WERI-Rb-1 (cell line): ENCODE results near the gene LCE2D.
A peak's percentile ranks its signal among the peaks of the same experiment; 100 is the strongest.

ENCODE experiments used
- DNase-seq: peaks from one replicate; pipeline ENCODE4 v3.0.0-alpha.2; 2020
- H3K27ac ChIP-seq: fragments of 250-450 bp; sonication (Bioruptor Pico); 2 replicates; pipeline ENCODE4 v1.5.1; 2020; ENCODE audit warnings: mild to moderate bottlenecking, moderate library complexity
- H3K27me3 ChIP-seq: fragments of 250-450 bp; sonication (Bioruptor Pico); 2 replicates; pipeline ENCODE4 v1.5.1; 2021; ENCODE audit warnings: mild to moderate bottlenecking, low read depth, moderate library complexity; ENCODE audit not compliant: insufficient read depth, severe bottlenecking
- H3K36me3 ChIP-seq: fragments of 250-450 bp; sonication (Bioruptor Pico); 2 replicates; pipeline ENCODE4 v1.5.1; 2020; ENCODE audit warnings: mild to moderate bottlenecking, moderate library complexity
- H3K4me3 ChIP-seq: 2 replicates; pipeline ENCODE4 v1.5.1; 2011; ENCODE audit warnings: low read depth, mild to moderate bottlenecking, control low read depth, low read length
- H3K9me3 ChIP-seq: fragments of 250-450 bp; sonication (Bioruptor Pico); 2 replicates; pipeline ENCODE4 v1.5.1; 2021; ENCODE audit warnings: mild to moderate bottlenecking, moderate library complexity; ENCODE audit not compliant: severe bottlenecking
- CTCF ChIP-seq: IDR thresholded peaks from 2 replicates; pipeline ENCODE4 v1.5.1; 2011; ENCODE audit warnings: low read depth, mild to moderate bottlenecking, control low read depth, inconsistent platforms, low read length

The LCE2D gene

GRCh38 chr1:152663098-152663497, at the start of gene LCE2D:
Gene LCE2D (plus strand): TSS chr1:152663380. CDS start chr1:152664106, 726 bp downstream.
- Histone ChIP-seq H3K9me3 (peaks cover 6% of the 10 kb centered on the region), H3K27me3 (peaks cover 94% of the 10 kb centered on the region), H3K27ac (no peak within 1 kb of the TSS), H3K36me3 (no peaks in the 10 kb centered on the region), H3K4me3 (no peak within 1 kb of the TSS)
- DNase-seq: no peak
- no peak for TF ChIP-seq CTCF

GRCh38 chr1:152613511-152613910, 49.7 kb upstream of the LCE2D start, which contains the start of gene LCE3B:
Gene LCE3B (plus strand): TSS chr1:152613811. CDS start chr1:152613811, 0 bp downstream.
- Histone ChIP-seq H3K36me3 (no peaks in the 10 kb centered on the region), H3K27me3 (no peaks in the 10 kb centered on the region), H3K27ac (no peak within 1 kb of the TSS), H3K9me3 (peaks cover 9% of the 10 kb centered on the region), H3K4me3 (no peak within 1 kb of the TSS)
- TF ChIP-seq CTCF: no peak
- DNase-seq: no peak

- no peak overlapping the region for H3K4me3 ChIP-seq
- DNase-seq: no peak
- H3K27ac ChIP-seq: no peak overlapping the region
- H3K27me3 ChIP-seq: peaks cover 78% of the 10 kb centered on the region
- TF ChIP-seq CTCF: no peak
- H3K36me3 ChIP-seq: no peaks in the 10 kb centered on the region
- peaks cover 23% of the 10 kb centered on the region for H3K9me3 ChIP-seq
Observed at GRCh38 chr1:152621993-152622392, 41.2 kb upstream of the LCE2D start.

GRCh38 chr1:152622803-152623202, 40.4 kb upstream of the LCE2D start, which contains the start of gene LCE3A:
Gene LCE3A (minus strand): TSS chr1:152623103. CDS start chr1:152623103, 0 bp downstream.
- peaks cover 85% of the 10 kb centered on the region for H3K27me3 ChIP-seq
- H3K4me3 ChIP-seq: no peak within 1 kb of the TSS
- H3K27ac ChIP-seq: no peak within 1 kb of the TSS
- no peak for DNase-seq
- peaks cover 19% of the 10 kb centered on the region for H3K9me3 ChIP-seq
- no peaks in the 10 kb centered on the region for H3K36me3 ChIP-seq
- TF ChIP-seq CTCF: no peak

GRCh38 chr1:152623203-152623844, 39.9 kb upstream of the LCE2D start:
- DNase-seq: peak; percentile 60
- Histone ChIP-seq H3K4me3 (no peak overlapping the region), H3K27me3 (peaks cover 90% of the 10 kb centered on the region), H3K36me3 (no peaks in the 10 kb centered on the region), H3K9me3 (peaks cover 15% of the 10 kb centered on the region), H3K27ac (no peak overlapping the region)
- peak; percentile 92 for TF ChIP-seq CTCF

- Histone ChIP-seq H3K9me3 (no peaks in the 10 kb centered on the region), H3K36me3 (no peaks in the 10 kb centered on the region), H3K27me3 (peaks cover 98% of the 10 kb centered on the region), H3K4me3 (no peak overlapping the region), H3K27ac (no peak overlapping the region)
- no peak for TF ChIP-seq CTCF
- no peak for DNase-seq
Observed at GRCh38 chr1:152626744-152627143, 36.4 kb upstream of the LCE2D start.
